NCI-H1092 (cell line): ENCODE data around the gene NOTCH3.

ENCODE experiments used
- DNase-seq: peaks from one replicate; lab custom pipeline; 2025; lab: John Stamatoyannopoulos, UW

NOTCH3 gene

DNA sequence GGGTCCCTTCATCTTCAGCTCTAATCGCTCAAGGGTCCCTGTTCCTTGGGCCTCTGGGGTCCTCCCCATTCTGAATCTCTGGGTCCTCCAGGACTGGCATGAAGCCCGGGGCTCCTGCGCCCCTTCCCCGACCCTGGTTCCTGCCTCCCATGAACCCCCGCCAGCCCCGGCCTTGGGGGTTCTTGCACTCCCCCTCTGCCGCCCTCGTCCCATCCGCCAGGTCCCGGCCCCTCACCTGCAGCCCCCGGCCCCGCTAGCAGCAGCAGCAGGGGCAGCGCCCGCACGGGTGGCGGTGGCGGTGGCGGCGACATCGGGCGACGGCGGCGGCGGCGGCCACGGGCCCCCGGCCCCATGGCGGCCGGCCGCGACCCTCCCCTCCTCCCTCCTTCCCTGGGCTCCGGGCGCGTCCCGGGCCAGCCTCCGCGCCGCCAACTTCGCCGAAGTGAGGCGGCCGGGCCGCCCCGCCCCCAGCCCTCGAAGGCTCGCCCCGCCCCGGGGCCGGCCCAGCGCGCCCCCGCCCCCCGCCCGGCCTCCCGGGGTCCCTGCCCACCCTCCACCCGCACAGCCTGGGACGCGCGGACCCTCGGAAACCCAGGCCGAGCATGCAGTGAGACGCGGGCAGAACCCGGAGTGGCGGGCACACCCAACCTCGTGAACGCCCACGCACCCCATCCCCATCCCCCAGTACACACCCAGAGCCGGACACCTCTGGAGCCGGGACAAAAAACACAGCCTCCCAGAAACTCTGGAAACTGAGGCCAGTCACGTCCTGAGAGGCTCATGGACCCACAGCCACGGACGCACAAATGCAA is at the start of gene NOTCH3:
NOTCH3 (minus strand) TSS at position 443 of the 812 bp plus-strand sequence; CDS start at position 353, 90 bp downstream.
- no peak for DNase-seq

DNA sequence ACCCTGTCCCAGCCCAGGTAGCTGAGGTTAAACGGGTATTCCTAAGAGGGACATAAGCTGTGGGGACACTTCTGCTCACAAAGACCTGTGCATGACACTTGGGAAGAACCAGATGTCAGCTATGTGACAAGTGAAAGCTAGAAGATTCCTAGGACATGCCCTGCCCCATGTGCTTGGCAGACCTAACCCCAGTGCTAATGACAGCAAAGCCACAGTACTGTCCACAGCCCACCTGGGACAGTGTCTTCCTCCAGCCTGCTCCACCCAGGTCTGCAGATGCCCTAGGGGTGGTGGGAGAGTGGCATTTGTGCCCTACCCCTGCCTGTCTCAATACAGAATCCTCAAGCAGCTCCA is 49.8 kb upstream of the NOTCH3 start:
- no peak for DNase-seq

DNA sequence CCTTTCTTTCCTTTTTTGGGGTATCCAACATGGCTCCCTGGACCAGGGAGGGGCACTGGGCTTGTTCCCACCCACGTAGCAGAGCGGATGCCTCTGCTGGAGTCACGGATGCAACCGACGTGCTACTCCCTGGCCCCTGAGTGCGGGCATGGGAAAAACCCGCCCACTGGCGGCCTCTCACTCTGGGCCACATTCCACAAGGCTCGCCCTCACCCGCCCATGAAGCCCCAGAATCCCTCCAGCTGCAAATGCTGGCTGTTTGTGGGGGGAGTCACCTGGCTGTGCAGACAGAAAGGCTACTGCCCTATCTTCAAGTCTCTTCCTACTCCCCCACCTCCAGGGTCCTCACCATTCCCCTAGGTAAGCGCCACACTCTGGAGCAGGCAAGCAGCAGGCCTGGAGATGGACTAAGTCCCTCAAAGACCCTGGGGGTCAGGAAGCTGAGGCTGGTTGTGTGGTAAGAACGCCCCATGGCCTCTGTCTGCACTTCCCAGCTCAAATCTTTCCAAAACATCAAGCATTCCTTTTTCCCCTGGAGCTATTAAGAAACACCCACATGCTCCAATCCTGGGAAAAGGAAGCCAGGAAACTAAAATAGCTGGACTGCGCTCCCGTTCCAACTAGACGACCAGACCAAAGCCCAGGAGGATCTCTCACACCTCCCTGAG is 49.3 kb upstream of the NOTCH3 start:
- DNase-seq: no peak

DNA sequence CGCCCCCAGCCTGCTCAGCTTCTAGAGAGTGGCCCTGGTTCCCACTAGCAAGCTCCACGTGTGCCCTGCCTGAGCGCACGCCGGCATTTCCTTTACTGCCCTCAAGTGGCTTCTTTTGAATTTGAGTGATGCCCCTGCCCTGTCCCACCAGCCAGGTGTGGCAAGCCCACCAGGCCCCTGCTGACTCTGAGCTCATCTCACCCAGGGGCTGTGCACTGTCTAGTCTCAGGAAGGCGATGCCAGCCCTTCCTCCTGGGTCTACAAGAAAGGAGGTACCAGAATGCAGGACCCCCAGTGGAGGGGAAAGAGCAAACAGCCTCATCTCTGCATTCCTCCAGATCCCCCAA is 48.7 kb upstream of the NOTCH3 start:
- DNase-seq: no peak

DNA sequence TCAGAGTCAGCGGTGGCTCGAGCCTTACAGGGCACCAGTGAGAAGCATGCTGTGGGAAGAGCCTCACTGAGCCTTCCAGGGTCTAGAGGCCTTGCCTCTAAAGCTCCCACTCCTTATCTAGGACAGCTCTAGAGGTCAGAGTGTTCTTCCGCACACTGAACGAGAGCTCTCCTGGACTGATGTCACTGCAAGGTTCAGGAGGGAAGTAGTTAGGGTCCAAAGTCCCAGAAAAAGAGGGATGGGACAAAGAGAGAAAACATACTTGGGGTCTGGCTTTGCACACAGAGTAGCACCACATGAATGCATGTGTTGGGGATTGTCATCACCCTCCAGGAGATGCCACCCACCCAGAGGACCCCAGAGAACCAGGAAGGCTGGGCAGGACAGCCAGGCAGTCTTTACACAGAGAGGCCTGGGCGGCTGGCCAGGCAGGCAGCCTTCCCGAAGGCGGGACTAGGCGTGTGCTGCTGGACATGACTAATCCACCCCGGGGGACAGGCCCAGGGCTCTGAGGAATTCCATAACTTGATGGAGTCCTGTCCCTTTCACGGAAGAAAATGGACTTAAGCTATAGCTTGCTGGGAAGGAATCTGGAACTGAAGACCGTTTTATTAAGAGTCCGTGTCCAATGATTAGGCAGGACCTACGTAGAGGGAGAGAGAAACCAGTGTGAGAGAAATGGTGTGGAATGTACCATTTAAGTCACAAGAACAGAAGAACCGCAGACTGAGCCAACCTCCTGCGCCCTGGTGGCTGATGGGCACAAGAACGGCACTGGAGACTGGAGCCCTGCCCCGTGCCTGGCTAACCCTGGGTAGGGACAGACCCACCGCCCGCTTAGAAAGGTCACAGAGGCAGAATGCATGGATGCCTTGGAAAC is 48.1 kb upstream of the NOTCH3 start:
- DNase-seq: no peak

DNA sequence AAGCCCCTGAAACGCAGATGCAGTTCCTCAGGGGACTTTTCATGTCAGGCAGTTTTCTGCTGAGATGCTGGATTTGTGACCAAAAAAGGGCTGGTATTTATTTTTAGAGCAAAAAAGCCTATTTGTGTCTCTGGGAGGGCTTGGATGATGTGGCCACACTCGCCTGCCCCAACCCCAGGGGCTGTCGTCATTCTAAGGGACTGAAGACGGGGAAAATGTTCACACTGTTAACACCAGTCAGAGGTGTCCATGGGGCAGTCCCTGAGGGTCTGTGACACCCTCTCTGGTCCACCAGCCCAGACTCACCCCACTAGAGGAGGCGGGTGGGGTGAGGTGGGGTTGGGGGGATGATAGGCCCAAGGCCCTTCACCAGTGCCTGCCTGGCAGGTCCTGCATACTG is 47.3 kb upstream of the NOTCH3 start:
- DNase-seq: no peak

DNA sequence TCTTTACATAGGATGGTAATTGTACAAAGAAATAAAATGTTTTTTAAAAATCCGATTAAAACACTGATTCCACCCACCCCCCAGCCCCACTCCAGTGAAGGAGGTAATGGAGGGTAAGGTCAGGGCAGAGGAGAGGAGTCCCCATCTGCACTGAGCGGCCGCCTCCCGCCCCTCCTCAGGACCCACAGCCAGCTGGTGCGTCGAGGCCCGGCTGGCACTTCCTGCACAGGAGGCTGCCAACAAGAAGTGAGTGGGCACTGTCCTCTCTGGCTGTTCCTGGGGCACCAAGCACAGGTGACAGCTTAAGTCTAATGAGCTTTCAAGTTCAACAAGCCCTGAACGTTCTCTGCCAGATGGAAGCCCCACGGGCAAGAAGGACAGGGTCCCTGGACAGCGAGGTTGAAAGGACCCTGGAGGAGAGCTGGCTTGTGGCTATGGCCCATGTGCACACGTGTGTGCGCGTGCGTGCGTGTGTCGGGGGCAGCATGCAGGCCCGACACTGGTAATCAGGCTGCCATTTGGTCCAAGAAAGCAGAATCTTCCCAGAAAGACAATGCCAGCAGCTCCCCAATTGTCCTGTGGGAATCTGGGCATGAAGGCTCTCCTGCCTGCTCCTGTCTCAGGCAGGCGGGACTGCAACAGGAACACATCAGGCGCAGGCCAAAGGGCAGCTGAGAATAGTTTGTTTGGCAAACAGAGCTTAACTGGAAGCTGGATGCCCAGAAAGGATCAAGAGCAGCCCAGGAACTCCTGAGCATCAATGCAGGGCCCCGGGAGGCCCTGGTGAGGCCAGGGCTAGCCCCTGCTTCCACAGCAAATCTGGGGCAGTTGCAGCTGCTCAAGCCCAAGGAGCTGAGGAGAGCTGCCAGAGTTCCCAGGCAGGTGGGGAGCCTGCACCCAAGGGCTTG is 46.6 kb upstream of the NOTCH3 start:
- DNase-seq: no peak

DNA sequence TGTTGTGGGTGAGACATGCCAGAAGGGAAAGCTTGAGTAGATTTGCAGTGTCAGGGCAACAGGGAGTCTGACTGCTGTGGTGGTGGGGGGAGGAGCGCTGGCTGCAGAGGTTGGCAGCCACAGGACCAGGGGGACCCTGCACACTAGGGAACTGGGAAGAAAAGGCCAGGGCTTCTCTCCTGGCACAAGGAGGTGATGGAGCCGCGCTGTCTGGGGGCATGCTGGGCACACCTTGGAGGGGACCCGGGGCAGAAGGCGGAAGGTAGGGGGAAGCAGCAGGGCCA is 45.3 kb upstream of the NOTCH3 start:
- no peak for DNase-seq

DNA sequence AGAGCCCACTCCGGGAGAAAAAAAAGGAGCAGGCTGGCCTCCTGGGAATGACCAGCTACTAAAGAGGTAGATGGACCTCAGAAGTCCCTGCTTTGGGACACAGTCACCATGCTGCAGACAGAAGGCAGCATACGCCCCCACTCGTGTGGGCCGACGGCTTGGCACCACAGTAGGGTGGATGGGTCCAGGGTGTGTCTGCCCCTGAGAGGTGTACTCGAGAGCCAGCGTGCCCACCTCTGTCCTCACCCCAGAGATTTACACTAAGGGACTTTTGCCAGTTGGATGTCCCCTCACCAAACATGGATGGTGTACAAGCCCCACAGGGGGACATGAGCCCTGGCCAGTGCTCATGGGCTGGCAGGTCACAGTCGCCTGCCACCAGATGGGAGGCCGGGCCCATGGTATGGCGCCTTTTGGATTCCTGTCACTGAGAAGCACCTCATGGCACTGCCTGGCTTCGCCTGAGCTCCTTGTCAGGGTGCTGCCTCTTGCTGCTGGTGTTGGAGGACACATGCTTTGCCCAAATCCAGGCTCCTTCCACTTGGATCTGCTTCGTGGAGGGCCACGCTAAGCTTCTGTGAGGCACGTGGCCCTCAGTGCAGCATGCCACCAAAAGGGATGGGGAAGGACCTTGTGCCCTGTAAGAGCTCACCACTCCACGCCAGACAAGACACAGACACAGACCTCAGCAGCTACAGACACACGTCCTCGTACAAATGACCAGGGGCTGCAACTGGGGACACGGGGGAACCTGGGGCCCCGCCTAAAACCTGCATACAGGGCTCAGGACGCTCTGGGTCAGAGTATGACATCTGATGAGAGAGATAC is 44.8 kb upstream of the NOTCH3 start:
- no peak for DNase-seq

DNA sequence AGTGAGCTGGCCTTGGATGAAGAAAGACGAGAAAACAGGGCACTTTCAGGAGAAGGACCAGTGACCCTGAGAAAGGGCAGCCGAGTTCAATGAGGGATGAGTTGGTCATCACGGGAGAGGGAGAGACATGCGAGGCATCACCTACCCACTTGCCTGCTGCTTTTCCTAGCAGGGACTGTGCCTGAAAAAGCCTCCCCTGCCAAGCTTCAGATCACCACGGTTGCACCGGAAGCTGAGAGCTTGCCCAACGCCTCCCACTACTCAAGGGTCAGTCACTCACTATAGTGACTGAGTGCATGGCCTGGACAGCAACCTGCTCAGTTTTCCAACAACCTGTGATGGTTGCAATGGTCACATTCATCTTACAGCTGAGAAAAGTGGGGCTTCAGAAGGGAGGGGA is 44.0 kb upstream of the NOTCH3 start:
- no peak for DNase-seq

DNA sequence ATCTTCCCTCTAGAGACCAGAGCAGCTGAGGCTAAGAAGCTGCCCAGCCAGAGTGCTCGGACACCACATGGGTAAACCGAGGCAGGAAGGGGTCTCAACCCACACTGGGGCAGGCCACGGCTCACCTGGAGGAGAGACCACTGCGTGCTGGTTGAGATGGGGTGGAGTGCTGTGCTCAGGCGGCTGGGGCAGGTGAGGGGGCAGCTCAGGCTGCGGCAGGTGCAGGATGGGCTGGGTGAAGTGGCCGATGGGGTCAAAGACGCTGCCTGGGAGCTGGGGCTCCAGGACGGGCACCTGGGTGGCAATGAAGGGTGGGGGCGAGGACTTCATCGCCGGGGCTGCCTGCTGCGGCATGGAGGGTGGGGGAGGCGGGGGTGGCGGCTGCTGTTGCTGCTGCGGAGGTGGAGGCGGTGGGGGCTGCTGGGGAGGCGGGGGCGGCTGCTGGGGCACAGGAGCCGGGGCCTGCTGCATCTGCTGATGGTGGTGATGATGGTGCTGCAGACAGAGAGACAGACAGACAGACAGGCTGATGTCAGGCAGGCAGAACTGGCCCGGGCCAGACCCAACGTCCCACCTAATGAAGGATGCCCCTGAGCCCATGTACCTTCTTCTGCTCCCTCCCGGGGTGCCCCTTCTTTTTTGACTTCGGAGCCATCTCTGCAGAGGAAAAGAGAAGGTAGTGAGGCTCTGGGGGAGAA is 43.5 kb upstream of the NOTCH3 start:
- DNase-seq: no peak

DNA sequence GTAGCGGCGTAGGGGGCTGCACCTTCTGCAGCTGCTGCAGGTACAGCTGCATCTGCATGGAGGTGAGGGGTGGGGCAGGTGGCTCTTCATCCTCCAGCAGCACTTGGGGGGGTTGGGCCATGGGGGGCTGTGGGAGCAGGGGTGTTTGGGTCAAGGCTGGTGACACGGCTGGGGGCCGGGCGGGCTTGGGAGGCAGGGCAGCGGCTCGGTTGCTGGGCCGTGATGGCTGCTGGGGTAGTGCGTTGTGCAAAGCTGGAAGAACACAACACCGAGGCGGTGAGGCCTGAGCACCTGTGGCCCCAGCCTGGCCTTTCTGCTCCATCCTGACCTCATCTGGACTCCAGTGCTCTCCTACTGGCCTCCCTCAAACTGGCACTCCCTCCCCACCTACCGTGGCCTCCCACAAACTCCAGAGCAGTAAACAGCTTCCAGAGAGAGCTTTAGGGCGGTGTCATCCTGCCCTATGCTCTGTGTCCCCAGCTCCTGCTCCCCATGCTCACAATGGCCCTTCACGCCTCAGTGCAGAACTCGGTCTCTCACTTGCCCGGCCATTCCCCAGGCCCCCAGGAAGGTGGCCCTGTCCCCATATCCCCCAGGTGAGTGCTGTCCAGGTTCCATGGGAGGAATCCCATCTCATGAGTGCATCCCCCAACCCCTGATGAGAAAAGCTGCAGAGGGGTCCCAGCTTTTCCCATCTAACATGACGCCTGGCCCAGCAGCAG is 42.6 kb upstream of the NOTCH3 start:
- DNase-seq: no peak

DNA sequence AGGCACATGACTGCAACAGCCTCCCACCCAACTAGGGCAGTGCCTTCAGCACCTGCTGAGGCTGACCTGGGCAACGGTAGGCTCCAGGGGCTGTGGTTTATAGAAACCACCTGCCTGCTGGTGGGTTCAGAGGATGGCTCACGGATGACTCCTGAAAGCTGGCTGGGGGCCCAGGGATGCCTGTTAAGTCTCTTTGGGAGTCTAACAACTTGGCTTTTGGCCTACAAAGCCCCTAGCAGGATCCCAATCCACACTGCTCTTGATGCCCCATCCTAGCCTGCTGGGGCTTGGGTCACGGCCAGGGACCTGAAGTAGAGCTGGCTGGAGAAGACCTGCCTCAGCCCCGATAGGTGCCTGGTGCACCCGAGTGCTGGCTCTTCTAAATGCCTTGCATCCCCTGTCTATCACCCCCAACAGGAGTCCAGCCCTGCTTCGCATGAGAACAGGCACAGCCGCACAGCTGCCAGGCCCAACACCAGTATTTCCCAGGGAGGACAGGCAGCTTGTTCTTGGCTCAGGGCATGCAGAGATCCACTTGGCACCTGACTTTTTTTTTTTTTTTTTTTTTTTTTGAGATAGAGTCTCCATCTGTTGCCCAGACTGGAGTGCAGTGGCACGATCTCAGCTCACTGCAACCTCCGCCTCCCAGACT is 40.6 kb upstream of the NOTCH3 start:
- peak; percentile 29 for DNase-seq

DNA sequence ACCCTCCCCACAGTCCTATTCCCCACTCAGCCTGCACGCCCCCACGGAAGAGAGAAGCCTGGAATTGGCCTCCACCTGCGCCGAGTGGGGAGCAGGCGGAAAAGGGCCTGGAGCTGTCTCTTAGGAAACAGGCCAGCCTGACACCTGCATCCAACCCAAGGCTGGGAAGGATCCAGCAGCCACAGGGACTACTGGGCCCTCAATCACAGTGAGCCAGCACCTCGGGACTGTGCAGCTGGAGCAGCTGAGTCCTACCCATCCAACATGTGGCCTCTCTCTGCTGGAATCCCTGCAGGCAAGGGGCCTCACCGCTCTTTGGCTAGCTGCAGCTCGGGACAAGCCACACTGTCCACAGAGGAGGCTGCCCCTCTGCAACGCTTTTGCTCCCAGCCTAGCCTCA is 39.7 kb upstream of the NOTCH3 start:
- DNase-seq: no peak

DNA sequence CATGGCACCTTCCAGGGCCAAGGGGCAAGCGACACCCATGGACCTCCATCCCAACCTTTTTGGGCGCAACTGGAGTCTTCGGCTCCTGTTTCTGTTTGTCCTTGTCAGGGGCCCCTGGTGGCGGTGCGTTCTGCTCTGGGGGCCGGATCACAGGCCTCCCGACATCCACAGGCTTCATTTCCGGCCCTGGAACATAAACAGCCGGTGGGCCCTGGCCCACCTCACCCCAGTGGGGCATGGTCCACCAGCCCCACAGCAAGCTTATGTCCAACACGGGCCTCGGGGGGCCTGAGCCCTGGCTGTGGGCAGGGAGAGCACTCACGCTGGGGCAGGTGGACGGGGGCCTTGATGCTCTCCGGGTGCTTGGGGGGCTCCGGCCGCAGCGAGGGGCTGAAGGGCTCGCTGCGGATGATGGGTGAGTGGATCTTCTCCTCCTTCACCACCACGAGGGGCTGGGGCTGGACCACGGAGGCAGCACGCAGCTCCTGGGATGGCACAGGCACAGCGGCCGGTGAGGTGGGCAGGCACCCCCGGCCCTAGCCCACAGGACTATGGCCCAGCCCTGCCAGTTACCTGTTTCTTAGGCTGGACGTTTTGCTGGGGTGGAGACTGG is 38.6 kb upstream of the NOTCH3 start:
- DNase-seq: no peak

DNA sequence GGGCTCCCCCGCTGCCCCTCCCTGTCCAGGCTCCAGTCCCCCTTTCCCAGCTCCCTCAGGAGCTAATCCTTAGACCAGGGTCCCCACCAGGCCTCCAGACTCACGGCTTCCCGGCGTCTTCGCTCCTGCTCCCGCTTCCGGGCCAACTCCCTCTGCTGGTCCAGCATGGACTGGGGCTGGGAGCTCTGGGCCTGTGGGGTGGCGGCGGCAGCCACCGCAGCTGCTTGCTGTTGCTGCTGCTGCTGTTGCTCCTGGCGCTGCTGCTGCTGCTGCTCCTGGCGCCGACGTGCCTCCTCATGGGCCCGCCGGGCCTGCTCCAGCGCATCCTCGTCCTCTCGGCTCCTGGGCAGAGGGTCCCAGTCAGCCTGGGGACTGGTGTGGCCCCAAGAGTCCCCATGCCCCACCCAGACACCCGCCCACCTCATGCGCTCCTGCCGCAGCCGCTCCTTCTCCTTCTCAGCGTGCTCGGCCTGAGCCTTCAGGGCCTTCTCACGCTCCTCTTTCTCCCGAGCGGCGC is 37.9 kb upstream of the NOTCH3 start:
- no peak for DNase-seq

DNA sequence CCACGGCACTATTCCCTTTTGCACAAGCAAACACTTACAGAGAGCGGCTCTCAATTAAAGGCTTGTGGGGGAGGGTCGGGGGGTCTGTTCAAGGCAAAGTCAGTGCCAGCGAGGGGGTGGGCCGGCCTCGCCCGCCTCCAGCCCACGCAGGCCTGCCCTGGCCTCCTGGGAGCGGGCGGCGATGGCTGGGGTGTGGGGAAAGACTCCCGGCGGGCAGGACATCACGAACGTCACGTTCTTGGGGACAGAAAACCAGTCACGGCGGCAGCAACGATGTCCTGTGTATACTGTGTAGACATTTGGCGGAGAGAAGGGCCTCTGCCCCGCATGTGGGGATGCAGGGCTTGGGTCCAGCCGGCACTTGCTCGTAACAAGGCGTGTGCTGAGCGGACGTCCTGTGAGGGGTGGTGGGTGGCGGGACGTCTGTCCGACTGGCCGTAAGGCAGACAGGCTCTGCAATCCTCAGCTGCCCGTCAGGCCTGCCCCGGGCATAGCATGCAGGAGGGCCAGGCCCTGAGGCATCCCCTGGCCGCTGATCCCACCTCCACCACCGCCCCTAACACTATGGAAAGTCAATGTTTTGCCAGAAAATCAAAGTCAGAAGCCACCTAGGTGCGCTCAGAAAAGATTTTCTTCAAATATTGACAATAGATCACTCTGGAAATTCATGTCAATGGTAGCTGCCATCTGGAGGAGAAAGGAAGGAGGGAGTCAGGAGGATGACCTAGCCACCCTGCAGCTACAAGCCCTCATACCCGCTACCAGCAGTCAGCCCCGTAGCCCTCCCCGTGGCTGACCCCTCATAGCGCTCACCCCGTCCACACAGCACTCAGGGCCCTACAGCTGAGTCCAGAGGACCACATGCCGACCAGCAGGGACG is 37.2 kb upstream of the NOTCH3 start:
- DNase-seq: no peak

DNA sequence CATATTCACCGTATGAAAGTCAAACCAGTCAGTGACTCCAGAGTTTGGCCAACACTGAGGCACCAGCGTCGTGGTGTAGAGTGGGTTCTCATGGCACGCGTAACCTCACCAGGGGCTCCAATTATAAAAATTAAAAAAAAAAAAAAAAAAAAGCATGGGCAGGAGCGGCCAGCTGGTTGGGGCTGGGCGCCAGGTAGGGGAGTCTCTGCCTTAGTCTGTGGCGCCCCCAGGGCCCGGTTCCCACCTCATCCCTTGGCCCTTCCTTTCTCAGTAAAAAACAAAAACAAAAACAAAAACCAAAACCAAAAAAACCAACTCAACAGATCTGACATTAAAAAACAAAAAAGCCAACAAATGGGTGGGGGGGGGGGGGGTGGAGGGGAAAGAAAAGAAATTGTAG is 36.1 kb upstream of the NOTCH3 start:
- DNase-seq: no peak
